Eye (tissue), 1 donor: ENCODE data around the gene MAPKAPK5.
"Not testable (repeated sequence)": the region's sequence is repeated elsewhere in the genome, so short reads cannot be mapped to it uniquely, and the experiment has no call there.

ENCODE experiments used
- DNase-seq: peaks from one replicate; pipeline ENCODE4 v3.0.0-alpha.2; 2015

MAPKAPK5 gene

DNA sequence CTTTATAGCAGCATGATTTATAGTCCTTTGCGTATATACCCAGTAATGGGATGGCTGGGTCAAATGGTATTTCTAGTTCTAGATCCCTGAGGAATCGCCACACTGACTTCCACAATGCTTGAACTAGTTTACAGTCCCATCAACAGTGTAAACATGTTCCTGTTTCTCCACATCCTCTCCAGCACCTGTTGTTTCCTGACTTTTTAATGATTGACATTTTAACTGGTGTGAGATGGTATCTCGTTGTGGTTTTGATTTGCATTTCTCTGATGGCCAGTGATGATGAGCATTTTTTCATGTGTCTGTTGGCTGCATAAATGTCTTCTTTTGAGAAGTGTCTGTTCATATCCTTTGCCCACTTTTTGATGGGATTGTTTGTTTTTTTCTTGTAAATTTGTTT is 12.4 kb upstream of the MAPKAPK5 start:
- not testable (repeated sequence) for DNase-seq

DNA sequence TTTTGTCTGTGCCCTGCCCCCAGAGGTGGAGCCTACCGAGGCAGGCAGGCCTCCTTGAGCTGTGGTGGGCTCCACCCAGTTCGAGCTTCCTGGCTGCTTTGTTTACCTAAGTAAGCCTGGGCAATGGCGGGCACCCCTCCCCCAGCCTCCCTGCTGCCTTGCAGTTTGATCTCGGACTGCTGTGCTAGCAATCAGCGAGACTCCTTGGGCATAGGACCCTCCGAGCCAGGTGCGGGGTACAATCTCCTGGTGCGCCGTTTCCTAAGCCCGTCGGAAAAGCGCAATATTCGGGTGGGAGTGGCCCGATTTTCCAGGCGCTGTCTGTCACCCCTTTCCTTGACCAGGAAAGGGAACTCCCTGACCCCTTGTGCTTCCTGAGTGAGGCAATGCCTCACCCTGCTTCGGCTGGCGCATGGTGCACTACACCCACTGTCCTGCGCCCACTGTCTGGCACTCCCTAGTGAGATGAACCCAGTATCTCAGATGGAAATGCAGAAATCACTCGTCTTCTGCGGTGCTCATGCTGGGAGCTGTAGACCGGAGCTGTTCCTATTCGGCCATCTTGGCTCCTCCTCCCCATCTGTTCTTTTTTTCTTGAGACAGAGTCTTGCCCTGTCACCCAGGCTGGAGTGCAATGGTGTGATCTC is 7.2 kb upstream of the MAPKAPK5 start:
- not testable (repeated sequence) for DNase-seq

DNA sequence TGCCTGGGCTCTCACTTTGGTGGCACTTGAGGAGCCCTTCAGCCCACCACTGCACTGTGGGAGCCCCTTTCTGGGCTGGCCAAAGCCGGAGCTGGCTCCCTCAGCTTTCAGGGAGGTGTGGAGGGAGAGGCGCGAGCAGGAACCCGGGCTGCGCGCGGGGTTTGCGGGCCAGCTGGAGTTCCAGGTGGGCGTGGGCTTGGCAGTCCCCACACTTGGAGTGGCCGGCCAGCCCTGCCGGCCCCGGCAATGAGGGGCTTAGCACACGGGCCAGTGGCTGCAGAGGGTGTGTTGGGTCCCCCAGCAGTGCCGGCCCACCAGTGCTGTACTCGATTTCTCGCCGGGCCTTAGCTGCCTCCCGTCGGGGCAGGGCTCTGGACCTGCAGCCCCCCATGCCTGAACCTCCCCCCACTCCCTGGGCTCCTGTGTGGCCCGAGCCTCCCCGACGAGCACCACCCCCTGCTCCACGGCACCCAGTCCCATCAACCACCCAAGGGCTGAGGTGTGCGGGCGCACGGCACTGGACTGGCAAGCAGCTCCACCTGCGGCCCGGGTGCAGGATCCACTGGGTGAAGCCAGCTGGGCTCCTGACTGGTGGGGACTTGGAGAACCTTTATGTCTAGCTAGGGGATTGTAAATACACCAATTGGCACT is 6.4 kb upstream of the MAPKAPK5 start:
- not testable (repeated sequence) for DNase-seq

GRCh38 chr12:111838353-111838752 is 3.7 kb upstream of the MAPKAPK5 start:
- no peak for DNase-seq

GRCh38 chr12:111840807-111841206 is 1.2 kb upstream of the MAPKAPK5 start:
- DNase-seq: no peak

- no peak for DNase-seq
These were observed 735 bp upstream of the MAPKAPK5 start for GRCh38 chr12:111841236-111841749.

GRCh38 chr12:111842556-111843396 is 748 bp downstream of the MAPKAPK5 start:
- DNase-seq: no peak

GRCh38 chr12:111846016-111846415 is 4.0 kb downstream of the MAPKAPK5 start:
- DNase-seq: no peak

DNA sequence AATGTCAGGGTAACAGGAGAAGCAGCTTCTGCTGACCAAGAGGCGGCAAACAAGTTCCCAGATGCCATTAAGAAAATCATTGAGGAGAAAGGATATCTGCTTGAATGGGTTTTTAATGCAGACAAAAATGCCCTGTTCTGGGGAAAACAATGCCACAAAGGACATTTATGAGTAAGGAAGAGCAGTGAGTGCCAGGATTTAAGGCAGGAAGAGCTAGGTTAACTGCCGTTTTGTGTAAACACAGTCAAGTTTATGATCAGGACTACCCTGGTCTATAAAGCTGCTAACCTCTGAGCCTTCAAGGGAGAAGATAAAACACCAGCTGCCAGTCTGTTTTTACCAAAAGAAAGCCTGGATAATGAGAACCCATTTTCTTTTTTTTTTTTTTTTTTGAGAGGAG is 8.5 kb downstream of the MAPKAPK5 start:
- DNase-seq: no peak

DNA sequence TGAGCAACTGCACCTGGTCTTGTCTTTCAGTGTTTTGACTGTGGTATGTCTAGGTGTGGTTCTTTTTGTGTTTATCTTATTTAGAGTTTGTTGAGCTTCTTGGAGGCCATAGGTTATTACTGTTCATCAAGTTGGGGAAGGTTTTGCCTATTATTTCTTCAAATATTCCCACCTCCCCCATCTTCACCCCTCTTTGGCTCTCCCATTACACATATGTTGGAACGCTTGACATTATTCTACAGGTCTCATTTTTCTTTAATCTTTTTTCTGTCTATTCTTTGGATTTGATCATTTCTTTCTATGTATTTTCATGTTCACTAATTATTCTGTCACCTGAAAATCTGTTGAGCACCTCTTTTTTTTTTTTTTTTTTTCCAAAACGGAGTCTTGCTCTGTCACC is 16.2 kb downstream of the MAPKAPK5 start:
- no peak for DNase-seq

DNA sequence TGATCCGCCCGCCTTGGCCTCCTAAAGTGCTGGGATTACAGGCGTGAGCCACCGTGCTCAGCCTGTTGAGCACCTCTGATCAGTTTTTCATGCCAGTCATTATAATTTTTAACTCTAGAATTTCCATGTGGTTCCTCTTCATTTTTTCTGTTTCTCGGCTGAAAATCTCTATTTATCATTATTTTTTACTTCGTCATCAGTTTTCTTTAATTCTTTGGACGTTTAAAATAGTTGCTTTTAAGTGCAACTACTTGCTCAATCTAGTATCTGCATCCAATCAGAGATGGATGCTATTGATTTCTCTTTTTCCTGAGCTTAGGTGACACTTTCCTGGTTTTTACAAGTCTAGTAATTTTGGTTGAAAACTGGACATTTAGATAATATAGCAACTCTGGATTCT is 16.8 kb downstream of the MAPKAPK5 start:
- no peak for DNase-seq

GRCh38 chr12:111864913-111865312 is 22.9 kb downstream of the MAPKAPK5 start:
- no peak for DNase-seq

- DNase-seq: no peak
These were observed 25.5 kb downstream of the MAPKAPK5 start for GRCh38 chr12:111867531-111867930.

DNA sequence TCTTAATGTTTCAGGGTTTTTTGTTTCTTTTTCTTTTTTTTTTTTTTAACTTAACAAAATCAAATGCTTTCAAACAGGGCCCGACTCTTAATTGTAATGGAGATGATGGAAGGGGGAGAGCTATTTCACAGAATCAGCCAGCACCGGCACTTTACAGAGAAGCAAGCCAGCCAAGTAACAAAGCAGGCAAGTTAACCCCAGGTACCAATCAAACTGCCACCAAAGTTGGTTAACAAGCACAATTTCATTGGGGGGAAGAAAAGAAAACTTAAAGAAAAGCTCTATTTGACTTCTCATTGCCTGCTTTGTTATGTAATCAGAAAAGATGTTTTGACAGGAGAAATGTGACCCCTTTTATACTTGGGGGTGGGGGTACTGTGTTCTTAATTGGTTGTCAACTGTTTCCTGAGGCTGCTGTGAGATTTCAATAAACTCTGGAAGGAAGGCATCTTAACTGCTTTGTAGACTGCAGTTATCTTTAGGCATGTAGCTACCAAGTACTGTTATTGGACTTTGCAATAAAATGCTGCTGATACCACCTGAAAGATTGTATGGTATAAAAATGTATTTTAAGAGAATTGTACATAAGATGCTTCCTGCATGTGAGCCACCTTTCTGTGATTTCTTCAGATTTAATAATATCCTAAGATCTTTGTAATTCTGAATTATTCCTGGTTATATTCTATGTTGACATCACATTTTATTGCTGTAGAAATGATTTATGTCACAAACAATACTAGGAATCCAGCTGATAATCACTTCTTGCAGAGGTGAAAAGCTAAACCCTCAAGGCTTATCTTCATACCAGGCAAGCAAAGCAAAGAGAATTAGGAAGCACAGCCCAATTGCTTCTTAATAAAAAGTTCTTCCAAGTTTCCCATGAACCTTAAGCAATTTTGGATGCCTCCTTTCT is 26.9 kb downstream of the MAPKAPK5 start:
- DNase-seq: no peak

- DNase-seq: no peak
These were observed 27.6 kb downstream of the MAPKAPK5 start for GRCh38 chr12:111869671-111870070.

DNA sequence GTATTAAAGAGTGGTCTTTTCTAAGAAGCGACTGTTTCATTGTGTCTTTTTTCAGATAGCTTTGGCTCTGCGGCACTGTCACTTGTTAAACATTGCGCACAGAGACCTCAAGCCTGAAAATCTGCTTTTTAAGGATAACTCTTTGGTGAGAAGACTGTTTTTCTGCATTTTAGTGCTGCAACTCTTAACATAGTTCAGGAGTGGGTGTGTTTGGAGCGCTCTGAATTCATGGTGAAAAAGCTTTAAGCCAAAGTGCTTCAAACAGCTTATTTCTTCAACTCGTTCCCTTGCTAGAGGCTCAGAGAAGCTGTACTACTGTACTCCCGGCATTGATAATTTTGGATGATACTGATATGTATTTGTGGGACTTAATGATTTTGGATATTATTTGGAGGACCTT is 28.2 kb downstream of the MAPKAPK5 start:
- DNase-seq: no peak

GRCh38 chr12:111870706-111871105 is 28.7 kb downstream of the MAPKAPK5 start:
- DNase-seq: no peak

- DNase-seq: no peak
These were observed 31.1 kb downstream of the MAPKAPK5 start for GRCh38 chr12:111873113-111873512.

GRCh38 chr12:111881716-111882115 is 39.7 kb downstream of the MAPKAPK5 start:
- DNase-seq: no peak

GRCh38 chr12:111886662-111887545 is 44.9 kb downstream of the MAPKAPK5 start:
- no peak for DNase-seq
